NT2/D1 (cell line): ENCODE measurements around the gene CYP19A1.
"Not testable (repeated sequence)": the region's sequence is repeated elsewhere in the genome, so short reads cannot be mapped to it uniquely, and the experiment has no call there.

Source experiments
- SUZ12 ChIP-seq: IDR thresholded peaks from 2 replicates; pipeline ENCODE4 v1.6.1; 2011; ENCODE audit not compliant: insufficient read length, insufficient read depth; ENCODE audit errors: extremely low read depth
- YY1 ChIP-seq: IDR thresholded peaks from 2 replicates; pipeline ENCODE4 v1.6.1; 2011; ENCODE audit not compliant: insufficient read length, insufficient read depth

- not testable (repeated sequence) for TF ChIP-seq YY1, SUZ12
Observed at GRCh38 chr15:51282241-51282640, 56.2 kb downstream of the CYP19A1 start.
